GM19395 (cell line): ENCODE results near the gene EMID1.

Experiments
- ATAC-seq: cut with Tn5 transposase; IDR thresholded peaks from one replicate; pipeline ENCODE4 v1.9.1; 2021; ENCODE audit warnings: mild to moderate bottlenecking, moderate library complexity; ENCODE audit not compliant: unreplicated experiment

The EMID1 gene

GRCh38 chr22:29205594-29206371, at the start of gene EMID1:
EMID1 (plus strand) TSS chr22:29205896; CDS start chr22:29206039, 143 bp downstream.
- no peak for ATAC-seq

DNA sequence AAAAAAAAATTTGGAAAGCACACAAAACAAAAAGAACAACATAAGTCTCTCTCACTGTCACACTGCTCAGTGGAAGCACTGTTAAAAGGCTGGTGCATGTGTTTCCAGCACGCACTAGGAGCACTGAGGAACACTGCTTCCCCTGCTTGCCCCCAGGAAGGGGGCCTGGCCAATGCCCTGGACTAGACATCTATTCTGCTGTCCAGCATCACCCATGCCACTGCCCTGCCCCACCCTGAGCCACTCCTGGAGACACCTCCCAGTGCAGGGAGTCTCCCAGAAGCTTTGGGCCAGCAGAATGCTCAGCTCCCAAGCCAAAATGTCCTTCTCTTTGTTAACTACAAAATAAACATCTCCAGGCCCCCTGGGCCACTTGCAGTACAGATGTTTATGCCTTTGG, 49.7 kb upstream of the EMID1 start:
- no peak for ATAC-seq

GRCh38 chr22:29156507-29156906, 49.2 kb upstream of the EMID1 start:
- ATAC-seq: no peak

- ATAC-seq: no peak
These were observed 47.7 kb upstream of the EMID1 start for GRCh38 chr22:29157759-29158535.

GRCh38 chr22:29158546-29158945, 47.1 kb upstream of the EMID1 start:
- ATAC-seq: no peak

DNA sequence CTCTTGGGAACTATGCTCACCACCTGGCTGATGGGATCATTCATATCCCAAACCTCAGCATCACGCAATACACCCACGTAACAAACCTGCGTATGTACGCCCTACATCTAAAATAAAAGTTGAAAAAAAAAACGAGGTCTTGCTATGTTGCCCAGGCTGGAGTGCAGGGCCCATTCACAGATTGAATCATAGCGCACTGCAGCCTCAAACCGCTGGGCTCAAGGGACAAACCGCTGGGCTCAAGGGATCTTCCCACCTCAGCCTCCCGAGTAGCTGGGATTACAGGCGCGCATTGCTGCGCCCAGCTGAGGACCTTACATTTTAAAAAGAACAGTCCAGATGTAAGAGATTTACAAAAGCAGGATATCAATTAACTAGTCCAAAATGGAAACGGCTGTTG, 41.9 kb upstream of the EMID1 start:
- no peak for ATAC-seq

DNA sequence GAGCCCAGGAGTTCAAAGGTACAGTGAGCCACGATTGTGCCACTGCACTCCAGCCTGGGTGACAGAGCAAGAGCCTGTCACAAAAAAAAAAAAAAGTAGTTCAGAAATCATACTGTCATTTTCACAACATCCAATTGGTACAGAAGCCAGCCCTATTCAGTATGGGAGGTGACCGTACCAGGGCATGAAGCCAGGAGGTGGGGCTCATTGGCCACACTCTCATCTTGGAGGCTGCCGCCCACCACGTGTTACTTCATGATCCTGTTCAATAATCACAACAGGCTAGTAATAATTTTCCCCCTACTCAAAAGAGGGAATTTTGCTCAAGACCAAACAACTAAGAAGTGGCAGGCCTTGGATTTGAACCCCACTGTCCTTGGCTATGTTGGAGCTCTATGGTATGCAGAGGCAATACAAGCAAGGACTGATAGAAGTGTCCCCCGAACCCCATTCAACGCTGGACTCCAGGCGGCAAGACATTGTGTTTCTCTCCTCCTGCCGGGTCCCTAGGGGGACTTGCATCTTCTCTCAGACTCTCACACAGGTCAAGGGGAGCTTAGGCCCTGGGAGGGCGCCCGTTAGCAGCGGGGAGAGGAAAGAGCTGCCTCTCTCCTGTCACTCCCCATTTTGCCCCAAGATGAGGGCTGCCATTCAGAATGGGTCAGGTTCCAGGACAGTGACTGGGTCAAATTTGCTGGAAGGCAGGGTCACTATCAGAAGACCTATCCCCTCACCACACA, 40.2 kb upstream of the EMID1 start:
- no peak for ATAC-seq

DNA sequence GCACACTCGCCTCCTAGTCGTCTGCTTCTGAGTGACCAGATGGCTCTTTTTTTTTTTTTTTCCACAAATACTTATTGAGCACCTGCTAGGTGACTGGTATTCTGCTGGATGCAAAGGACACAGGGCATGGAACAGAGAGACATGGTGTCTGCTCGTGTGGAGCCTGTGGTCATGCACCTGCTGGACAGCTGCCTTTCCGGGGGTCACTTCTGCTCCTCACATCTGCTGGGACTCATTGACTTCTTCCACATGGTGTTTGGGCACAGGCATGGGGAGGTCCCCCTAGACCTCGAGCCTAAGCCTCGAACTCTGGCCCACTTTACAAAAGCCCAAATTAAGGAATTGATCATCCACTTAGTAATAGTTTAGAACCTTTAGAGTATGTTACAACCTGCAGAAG, 39.5 kb upstream of the EMID1 start:
- no peak for ATAC-seq

- ATAC-seq: peak; percentile 94
These were observed 38.4 kb upstream of the EMID1 start for GRCh38 chr22:29167032-29167911.

DNA sequence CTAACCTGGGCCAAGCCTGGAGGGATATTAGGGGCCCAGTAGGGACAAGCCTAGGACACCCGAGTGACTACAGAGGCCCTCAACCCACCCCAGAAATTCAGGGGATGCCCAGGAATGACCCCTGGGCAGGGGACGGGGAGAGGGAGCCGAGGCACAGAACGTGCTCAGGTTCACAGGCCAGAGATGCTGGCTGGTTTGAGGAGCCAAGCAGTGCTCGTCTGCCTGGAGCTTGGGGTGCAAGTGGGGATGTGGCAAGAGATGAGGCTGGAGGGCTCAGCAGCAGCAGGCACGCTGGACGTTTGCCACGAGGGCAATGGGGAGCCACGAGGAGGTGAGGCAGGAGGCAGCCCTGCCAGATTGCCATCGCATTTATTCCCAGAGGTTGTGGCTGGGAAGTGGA, 34.0 kb upstream of the EMID1 start:
- no peak for ATAC-seq

- ATAC-seq: no peak
These were observed 33.5 kb upstream of the EMID1 start for GRCh38 chr22:29172216-29172615.

DNA sequence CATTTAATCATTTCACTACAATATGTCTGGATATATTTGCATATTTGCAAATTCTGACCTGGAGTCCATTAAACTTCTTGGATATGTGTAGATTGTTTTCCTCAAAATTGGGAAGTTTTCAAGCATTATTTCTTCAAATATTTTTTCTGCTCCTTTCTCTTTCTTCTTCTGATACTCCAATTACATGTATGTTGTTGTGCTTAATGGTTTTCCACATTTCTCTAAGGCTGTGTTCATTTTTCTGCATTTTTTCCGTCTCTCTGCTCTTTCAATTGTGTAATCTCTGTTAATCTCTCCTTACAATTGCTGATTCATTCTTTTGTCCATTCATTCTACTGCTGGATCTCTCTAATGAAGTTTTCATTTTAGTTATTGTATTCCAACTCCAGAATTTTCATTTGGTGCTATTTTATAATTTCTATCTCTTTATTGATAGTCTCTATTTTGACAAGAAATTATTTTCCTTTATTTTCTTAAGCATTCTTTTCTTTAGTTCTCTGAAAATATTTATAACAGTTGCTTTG, 30.3 kb upstream of the EMID1 start:
- no peak for ATAC-seq

- no peak for ATAC-seq
These were observed 21.5 kb upstream of the EMID1 start for GRCh38 chr22:29183971-29184848.

GRCh38 chr22:29184849-29185490, 20.7 kb upstream of the EMID1 start:
- no peak for ATAC-seq

DNA sequence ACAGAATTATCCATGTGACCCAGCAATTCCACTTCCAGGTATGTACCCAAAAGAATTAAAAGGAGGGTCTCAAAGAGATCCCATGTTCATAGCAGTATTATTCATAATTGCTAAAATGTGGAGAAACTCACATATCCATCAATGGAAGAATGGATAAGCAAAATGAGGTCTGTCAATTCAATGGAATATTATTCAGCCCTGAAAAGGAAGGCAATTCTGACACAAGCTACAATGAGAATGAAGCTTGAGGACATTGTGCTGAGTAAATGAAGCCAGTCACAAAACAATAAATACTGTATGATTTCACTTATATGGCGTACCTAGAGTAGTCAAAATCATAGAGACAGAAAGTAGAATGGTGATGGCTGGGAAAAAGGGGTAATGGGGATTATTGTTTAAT, 19.4 kb upstream of the EMID1 start:
- ATAC-seq: no peak

GRCh38 chr22:29187831-29188230, 17.9 kb upstream of the EMID1 start:
- no peak for ATAC-seq

DNA sequence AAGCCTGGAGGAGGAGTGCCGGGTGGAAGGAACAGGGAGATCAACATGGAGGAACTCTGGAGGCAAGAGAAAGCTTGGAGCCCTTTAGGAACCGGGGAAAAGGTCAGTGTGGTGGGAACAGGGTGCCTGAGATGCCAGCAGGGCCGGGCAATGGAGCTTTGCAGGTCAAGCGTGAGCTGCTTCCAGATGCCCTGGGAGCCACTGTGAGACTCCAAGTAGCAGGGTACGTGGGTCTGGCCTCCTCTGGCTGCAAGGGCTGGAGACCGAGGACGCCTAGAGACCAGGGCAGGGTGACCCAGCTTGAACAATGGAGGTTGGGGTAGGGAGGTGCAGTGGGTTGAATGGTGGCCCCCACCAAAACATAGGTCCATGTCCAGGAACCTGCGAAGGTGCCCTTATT, 15.6 kb upstream of the EMID1 start:
- no peak for ATAC-seq

- no peak for ATAC-seq
These were observed 14.8 kb upstream of the EMID1 start for GRCh38 chr22:29190918-29191317.

GRCh38 chr22:29193021-29193420, 12.7 kb upstream of the EMID1 start:
- ATAC-seq: no peak
